Motor neuron (in vitro differentiated cells): ENCODE results near the gene YDJC. TPM values are rescaled to one million over a fixed set of nuclear protein-coding genes. Genes with fewer than 3 reads are reported as not detected.
"Not testable (repeated sequence)": the region's sequence is repeated elsewhere in the genome, so short reads cannot be mapped to it uniquely, and the experiment has no call there.

Experiments used
- ATAC-seq, 8 experiments: fragments of 200-7000 bp; cut with Tn5 transposase; replicated peaks in 6 of 8; 2 replicates each; pipeline ENCODE4 v1.8.0; 2021; ENCODE audit warnings: mild to moderate bottlenecking in 8 of 8, moderate library complexity in 8 of 8
- H3K27ac ChIP-seq, 2 donors: fragments of 250-450 bp; sonication (Bioruptor Pico); 2 replicates each; pipeline ENCODE4 v1.9.0; 2021; ENCODE audit warnings: antibody characterized with exemption in 2 of 2, mild to moderate bottlenecking in 2 of 2, moderate library complexity in 1 of 2
- H3K4me1 ChIP-seq, 2 donors: fragments of 250-450 bp; sonication (Bioruptor Pico); replicated peaks in 1 of 2; 2 replicates each; pipeline ENCODE4 v1.6.1; 2021; ENCODE audit warnings: antibody characterized with exemption in 2 of 2, mild to moderate bottlenecking in 2 of 2, moderate library complexity in 1 of 2
- H3K4me3 ChIP-seq, 5 donors: fragments of 250-450 bp; sonication (Bioruptor Pico); 2 replicates each; pipeline ENCODE4 v1.9.0; 2021; ENCODE audit warnings: antibody characterized with exemption in 5 of 5, mild to moderate bottlenecking in 5 of 5, moderate library complexity in 4 of 5
- WGBS, 10 experiments: fragments of 450-650 bp; shearing (Covaris generic); methylation state at CpG; one replicate each; pipeline ENCODE4 v1.0.0; 2022; 5-methylcytosine and 5-hydroxymethylcytosine counted together
- in situ Hi-C, 9 experiments: fragments of 400-800 bp; cut with MboI; loops; one replicate each; pipeline ENCODE4 v1.15.0; 2021; ENCODE audit warnings: low sequenced_read_pairs in 9 of 9, low pct_unique_long_range_greater_than_20kb in 2 of 9; ENCODE audit not compliant: unreplicated experiment in 9 of 9
- total RNA-seq, 8 experiments: library from RNA; unstranded; fragments of 300-600 nt; gene quantifications; 2 replicates each; pipeline versions ENCODE4 v1.2.3 to v1.2.4, GENCODE V29; 2022

The YDJC gene
- total RNA-seq, 8 experiments from 2014 or later, result 8.3 to 30.3 (median 12.1) TPM

- in situ Hi-C loops, result no loop called here
- 0 to 100% (median 51%) methylated on average over 1 to 8 of the region's 14 CpGs; no CpG with 5 or more reads in 3 of the 10 experiments for WGBS, 10 experiments
- ATAC-seq, result peak in 3 of 8 experiments; percentile 2 to 7 (median 5)
- H3K4me3 ChIP-seq, result no peak overlapping the region
- peak overlapping the region in 1 of 2 donors; percentile 0 for H3K27ac ChIP-seq
- H3K4me1 ChIP-seq, result peaks cover 7 to 12% of the 10 kb centered on the region in 2 donors
Measured at GRCh38 chr22:21646608-21647590, 17.1 kb upstream of the YDJC start.

GRCh38 chr22:21645513-21645912 lies 15.7 kb upstream of the YDJC start:
- in situ Hi-C loops, H3K27ac ChIP-seq, H3K4me3 ChIP-seq, ATAC-seq: not testable (repeated sequence)
- 83 to 100% (median 100%) methylated on average over 1 to 5 of the region's 6 CpGs; no CpG with 5 or more reads in 6 of the 10 experiments for WGBS, 10 experiments
- H3K4me1 ChIP-seq, result peaks cover 7 to 14% of the 10 kb centered on the region in 2 donors

- Histone ChIP-seq H3K4me1 (peaks cover 7 to 10% of the 10 kb centered on the region in 2 donors), H3K4me3 (peak overlapping the region in 4 of 5 donors; percentile 62 to 71 (median 68)), H3K27ac (peak overlapping the region in 1 of 2 donors; percentile 12)
- ATAC-seq, result no peak
- in situ Hi-C loops, result no loop called here
- WGBS, 10 experiments, result 40 to 100% (median 87%) methylated on average over 1 to 7 of the region's 22 CpGs; no CpG with 5 or more reads in 2 of the 10 experiments
Measured at GRCh38 chr22:21643533-21644357, 13.9 kb upstream of the YDJC start.

- Histone ChIP-seq H3K4me1 (peaks cover 7 to 10% of the 10 kb centered on the region in 2 donors), H3K4me3 (peak overlapping the region; percentile 61 to 71 (median 67)), H3K27ac (peak overlapping the region; percentile 71 to 73)
- 0 to 3% methylated on average over 2 to 7 of the region's 56 CpGs; no CpG with 5 or more reads in 8 of the 10 experiments for WGBS, 10 experiments
- in situ Hi-C loops, result no loop called here
- ATAC-seq, result peak in 3 of 8 experiments; percentile 5 to 8 (median 6)
Measured at GRCh38 chr22:21642584-21643448, 13.0 kb upstream of the YDJC start.

GRCh38 chr22:21641789-21642583 lies 12.2 kb upstream of the YDJC start, which contains the start of gene SDF2L1:
TSS of gene SDF2L1 (plus strand) at chr22:21642302. CDS start at chr22:21642337, 35 bp downstream.
- Histone ChIP-seq H3K4me1 (peaks cover 7 to 10% of the 10 kb centered on the region in 2 donors), H3K27ac (peak within 1 kb of the TSS; percentile 71 to 73), H3K4me3 (peak within 1 kb of the TSS; percentile 61 to 71 (median 67))
- 0 to 8% (median 0%) methylated on average over 1 to 11 of the region's 76 CpGs; no CpG with 5 or more reads in 2 of the 10 experiments for WGBS, 10 experiments
- in situ Hi-C loops, result no loop called here
- peak; percentile 92 to 97 (median 96) for ATAC-seq

GRCh38 chr22:21641417-21641788 lies 11.6 kb upstream of the YDJC start:
- peak; percentile 26 to 50 (median 42) for ATAC-seq
- Histone ChIP-seq H3K27ac (peak overlapping the region; percentile 50 to 65), H3K4me3 (peak overlapping the region; percentile 61 to 71 (median 67)), H3K4me1 (peaks cover 7 to 10% of the 10 kb centered on the region in 2 donors)
- in situ Hi-C loops, result no loop called here
- 0 to 20% (median 0%) methylated on average over 3 to 7 of the region's 9 CpGs; no CpG with 5 or more reads in 3 of the 10 experiments for WGBS, 10 experiments

- no peak overlapping the region for H3K27ac ChIP-seq
- H3K4me1 ChIP-seq, result peaks cover 7 to 10% of the 10 kb centered on the region in 2 donors
- WGBS, 10 experiments, result 25 to 100% (median 86%) methylated on average over 1 to 5 of the region's 5 CpGs
- peak overlapping the region in 1 of 5 donors; percentile 71 for H3K4me3 ChIP-seq
- in situ Hi-C loops, result no loop called here
- ATAC-seq, result no peak
Measured at GRCh38 chr22:21640810-21641209, 11.0 kb upstream of the YDJC start.

- no peak for ATAC-seq
- H3K4me1 ChIP-seq, result peaks cover 7 to 10% of the 10 kb centered on the region in 2 donors
- in situ Hi-C loops, result no loop called here
- H3K27ac ChIP-seq, result no peak overlapping the region
- WGBS, 10 experiments, result 45 to 83% (median 67%) methylated on average over 1 to 3 of the region's 4 CpGs; no CpG with 5 or more reads in 5 of the 10 experiments
- H3K4me3 ChIP-seq, result no peak overlapping the region
Measured at GRCh38 chr22:21639359-21639758, 9.5 kb upstream of the YDJC start.

GRCh38 chr22:21637450-21637849 lies 7.6 kb upstream of the YDJC start:
- H3K4me1 ChIP-seq, ATAC-seq, in situ Hi-C loops, H3K27ac ChIP-seq, H3K4me3 ChIP-seq: not testable (repeated sequence)
- WGBS, 10 experiments, result 30 to 100% (median 76%) methylated on average over 1 to 2 of the region's 2 CpGs; no CpG with 5 or more reads in 4 of the 10 experiments

- 67 to 100% (median 84%) methylated on average over 3 to 12 of the region's 17 CpGs; no CpG with 5 or more reads in 3 of the 10 experiments for WGBS, 10 experiments
- H3K4me1 ChIP-seq, result peaks cover 7% of the 10 kb centered on the region in 2 donors
- H3K4me3 ChIP-seq, result no peak overlapping the region
- ATAC-seq, result no peak
- peak overlapping the region; percentile 22 to 56 for H3K27ac ChIP-seq
- in situ Hi-C loops, result no loop called here
Measured at GRCh38 chr22:21636629-21637218, 6.9 kb upstream of the YDJC start.
